ENCODE data around the gene RBM19. TPM values are rescaled to one million over a fixed set of nuclear protein-coding genes. Genes with fewer than 3 reads are reported as not detected.

RBM19 gene
- total RNA-seq, 1 experiment from 2014 or later, result 29.2 TPM

GRCh38 chr12:113796852-113797534 lies 169.1 kb downstream of the RBM19 start:
- ChIA-PET POLR2A (no interaction called here), CTCF (no interaction called here)
- intact Hi-C loops (cut with micrococcal nuclease), result no loop called here
- no peaks in the 10 kb centered on the region for H3K36me3 Mint-ChIP-seq (ENCODE audit: insufficient read depth, unreplicated experiment)
- no peak overlapping the region for H3K27ac Mint-ChIP-seq (ENCODE audit: low read depth, unreplicated experiment)
- H3K4me3 Mint-ChIP-seq (ENCODE audit: unreplicated experiment), result no peak overlapping the region
- no peaks in the 10 kb centered on the region for H3K9me3 Mint-ChIP-seq (ENCODE audit: unreplicated experiment)
- no peak for DNase-seq (ENCODE audit: unreplicated experiment)
- H3K27me3 Mint-ChIP-seq (ENCODE audit: insufficient read depth, unreplicated experiment), result peaks cover 20% of the 10 kb centered on the region
- TF ChIP-seq CTCF (IDR thresholded peaks at IDR 0.05; ENCODE audit: unreplicated experiment), result no peak
- no peaks in the 10 kb centered on the region for H3K4me1 Mint-ChIP-seq (ENCODE audit: insufficient read depth, unreplicated experiment)
- no TSS peak for BruUV-seq (replicated peaks)

- no peak for DNase-seq (ENCODE audit: unreplicated experiment)
- Mint-ChIP-seq H3K27ac (ENCODE audit: low read depth, unreplicated experiment) (no peak overlapping the region), H3K4me1 (ENCODE audit: insufficient read depth, unreplicated experiment) (no peaks in the 10 kb centered on the region), H3K36me3 (ENCODE audit: insufficient read depth, unreplicated experiment) (no peaks in the 10 kb centered on the region), H3K4me3 (ENCODE audit: unreplicated experiment) (no peak overlapping the region), H3K9me3 (ENCODE audit: unreplicated experiment) (no peaks in the 10 kb centered on the region), H3K27me3 (ENCODE audit: insufficient read depth, unreplicated experiment) (peaks cover 28% of the 10 kb centered on the region)
- intact Hi-C loops (cut with micrococcal nuclease), result no loop called here
- BruUV-seq (replicated peaks), result no TSS peak
- ChIA-PET CTCF (no interaction called here), POLR2A (no interaction called here)
- no peak for TF ChIP-seq CTCF (IDR thresholded peaks at IDR 0.05; ENCODE audit: unreplicated experiment)
Observed at GRCh38 chr12:113796066-113796827, 169.9 kb downstream of the RBM19 start.

GRCh38 chr12:113795445-113795844 lies 170.7 kb downstream of the RBM19 start:
- CTCF ChIA-PET, result no interaction called here
- no peak for TF ChIP-seq CTCF (IDR thresholded peaks at IDR 0.05; ENCODE audit: unreplicated experiment)
- intact Hi-C loops (cut with micrococcal nuclease), result no loop called here
- POLR2A ChIA-PET, result no interaction called here
- no peak for DNase-seq (ENCODE audit: unreplicated experiment)
- no peaks in the 10 kb centered on the region for H3K36me3 Mint-ChIP-seq (ENCODE audit: insufficient read depth, unreplicated experiment)
- H3K27me3 Mint-ChIP-seq (ENCODE audit: insufficient read depth, unreplicated experiment), result peaks cover 36% of the 10 kb centered on the region
- H3K4me3 Mint-ChIP-seq (ENCODE audit: unreplicated experiment), result no peak overlapping the region
- H3K4me1 Mint-ChIP-seq (ENCODE audit: insufficient read depth, unreplicated experiment), result no peaks in the 10 kb centered on the region
- H3K27ac Mint-ChIP-seq (ENCODE audit: low read depth, unreplicated experiment), result no peak overlapping the region
- no TSS peak for BruUV-seq (replicated peaks)
- H3K9me3 Mint-ChIP-seq (ENCODE audit: unreplicated experiment), result no peaks in the 10 kb centered on the region

- no peak for DNase-seq (ENCODE audit: unreplicated experiment)
- Mint-ChIP-seq H3K4me1 (ENCODE audit: insufficient read depth, unreplicated experiment) (no peaks in the 10 kb centered on the region), H3K27ac (ENCODE audit: low read depth, unreplicated experiment) (no peak overlapping the region), H3K4me3 (ENCODE audit: unreplicated experiment) (no peak overlapping the region), H3K36me3 (ENCODE audit: insufficient read depth, unreplicated experiment) (no peaks in the 10 kb centered on the region), H3K27me3 (ENCODE audit: insufficient read depth, unreplicated experiment) (peaks cover 42% of the 10 kb centered on the region), H3K9me3 (ENCODE audit: unreplicated experiment) (no peaks in the 10 kb centered on the region)
- no TSS peak for BruUV-seq (replicated peaks)
- intact Hi-C loops (cut with micrococcal nuclease), result no loop called here
- ChIA-PET CTCF (no interaction called here), POLR2A (no interaction called here)
- TF ChIP-seq CTCF (IDR thresholded peaks at IDR 0.05; ENCODE audit: unreplicated experiment), result no peak
Observed at GRCh38 chr12:113794774-113795173, 171.4 kb downstream of the RBM19 start.
